Measurements from ENCODE around the gene RANBP3L.

RANBP3L gene

GRCh38 chr5:36277521-36278176, 24.1 kb downstream of the RANBP3L start:
- no peak for TF ChIP-seq CTCF (IDR thresholded peaks at IDR 0.05)
- no peaks in the 10 kb centered on the region for H3K36me3 ChIP-seq
- H3K9me3 ChIP-seq: no peaks in the 10 kb centered on the region
- DNase-seq: no peak
- H3K27me3 ChIP-seq: no peaks in the 10 kb centered on the region
- intact Hi-C loops (cut with DNase I; ENCODE audit: low total_unique reads): no loop called here
- H3K4me3 ChIP-seq: no peak overlapping the region
- peaks cover 0 to 95% (median 61%) of the 10 kb centered on the region in 4 donors for H3K4me1 ChIP-seq
- peak overlapping the region; percentile 75 to 79 for H3K27ac ChIP-seq

- H3K9me3 ChIP-seq: no peaks in the 10 kb centered on the region
- no peak for TF ChIP-seq CTCF (IDR thresholded peaks at IDR 0.05)
- H3K4me1 ChIP-seq: peaks cover 0 to 95% (median 54%) of the 10 kb centered on the region in 4 donors
- intact Hi-C loops (cut with DNase I; ENCODE audit: low total_unique reads): no loop called here
- no peaks in the 10 kb centered on the region for H3K36me3 ChIP-seq
- no peak overlapping the region for H3K4me3 ChIP-seq
- H3K27ac ChIP-seq: peak overlapping the region; percentile 75 to 79
- peak in 1 of 2 donors; percentile 67 for DNase-seq
- no peaks in the 10 kb centered on the region for H3K27me3 ChIP-seq
These were observed 24.8 kb downstream of the RANBP3L start for GRCh38 chr5:36276864-36277263.

GRCh38 chr5:36273809-36274526, 27.7 kb downstream of the RANBP3L start:
- intact Hi-C loops (cut with DNase I; ENCODE audit: low total_unique reads): no loop called here
- Histone ChIP-seq H3K4me1 (peaks cover 0 to 94% (median 47%) of the 10 kb centered on the region in 4 donors), H3K4me3 (no peak overlapping the region), H3K27me3 (no peaks in the 10 kb centered on the region), H3K9me3 (no peaks in the 10 kb centered on the region), H3K27ac (peak overlapping the region; percentile 51 to 79), H3K36me3 (peaks cover 0 to 12% (median 0%) of the 10 kb centered on the region in 3 donors)
- no peak for DNase-seq
- no peak for TF ChIP-seq CTCF (IDR thresholded peaks at IDR 0.05)

- intact Hi-C loops (cut with DNase I; ENCODE audit: low total_unique reads): no loop called here
- peaks cover 0 to 16% (median 0%) of the 10 kb centered on the region in 3 donors for H3K36me3 ChIP-seq
- no peaks in the 10 kb centered on the region for H3K9me3 ChIP-seq
- H3K4me3 ChIP-seq: no peak overlapping the region
- no peak for DNase-seq
- no peak for TF ChIP-seq CTCF (IDR thresholded peaks at IDR 0.05)
- peak overlapping the region; percentile 26 to 49 for H3K27ac ChIP-seq
- peaks cover 0 to 76% (median 34%) of the 10 kb centered on the region in 4 donors for H3K4me1 ChIP-seq
- H3K27me3 ChIP-seq: no peaks in the 10 kb centered on the region
These were observed 29.5 kb downstream of the RANBP3L start for GRCh38 chr5:36272136-36272690.

GRCh38 chr5:36270876-36271575, 30.7 kb downstream of the RANBP3L start:
- no peak for DNase-seq
- no peak overlapping the region for H3K4me3 ChIP-seq
- H3K27ac ChIP-seq: peak overlapping the region; percentile 26 to 49
- TF ChIP-seq CTCF (IDR thresholded peaks at IDR 0.05): no peak
- no peaks in the 10 kb centered on the region for H3K9me3 ChIP-seq
- intact Hi-C loops (cut with DNase I; ENCODE audit: low total_unique reads): no loop called here
- no peaks in the 10 kb centered on the region for H3K27me3 ChIP-seq
- peaks cover 0 to 25% (median 0%) of the 10 kb centered on the region in 3 donors for H3K36me3 ChIP-seq
- H3K4me1 ChIP-seq: peaks cover 0 to 64% (median 26%) of the 10 kb centered on the region in 4 donors
